Naive thymus-derived CD8-positive, alpha-beta T cell (primary cell): ENCODE data around the gene CLK1. TPM values are rescaled to one million over a fixed set of nuclear protein-coding genes. Genes with fewer than 3 reads are reported as not detected.

Experiments used
- ATAC-seq, 2 donors: fragments of 150-1000 bp; cut with Tn5 transposase in 1 of 2; sonication (Bioruptor Pico), chemical (Tn5 transposase) in 1 of 2; 1 replicate in 1 of 2; 2 replicates in 1 of 2; pipeline ENCODE4 v1.10.0; 2021; ENCODE audit warnings: mild to moderate bottlenecking in 2 of 2, moderate library complexity in 2 of 2
- POLR2A ChIA-PET: fragments of 350-600 bp; sonication (Branson Sonifier 250); formaldehyde crosslinking; loops from one replicate; lab custom pipeline; 2021; ENCODE audit warnings: antibody characterized with exemption; lab: Charles Lee
- DNase-seq, 10 donors: peaks; one replicate each; pipeline versions ENCODE4 v3.0.0 to v3.0.0-alpha.2; 2020 to 2022
- H3K27ac Mint-ChIP-seq, 10 donors: one replicate each; pipeline ENCODE4 v1.8.0; 2020 to 2022; ENCODE audit warnings: mild to moderate bottlenecking in 10 of 10, mixed read lengths in 10 of 10, moderate library complexity in 4 of 10, inconsistent platforms in 1 of 10
- H3K27me3 Mint-ChIP-seq, 5 donors: one replicate each; pipeline ENCODE4 v1.8.0; 2021 to 2022; ENCODE audit warnings: mixed read lengths in 5 of 5
- H3K36me3 Mint-ChIP-seq, 3 donors: one replicate each; pipeline ENCODE4 v1.8.0; 2020 to 2022; ENCODE audit warnings: mixed read lengths in 3 of 3, mild to moderate bottlenecking in 2 of 3, inconsistent platforms in 1 of 3
- H3K4me1 Mint-ChIP-seq, 4 donors: one replicate each; pipeline ENCODE4 v1.8.0; 2021 to 2022; ENCODE audit warnings: mixed read lengths in 4 of 4
- H3K4me3 Mint-ChIP-seq, 10 donors: one replicate each; pipeline ENCODE4 v1.8.0; 2020 to 2022; ENCODE audit warnings: mild to moderate bottlenecking in 10 of 10, mixed read lengths in 10 of 10, moderate library complexity in 6 of 10, inconsistent platforms in 1 of 10
- H3K9me3 Mint-ChIP-seq, 9 donors: one replicate each; pipeline ENCODE4 v1.8.0; 2020 to 2022; ENCODE audit warnings: mixed read lengths in 9 of 9, mild to moderate bottlenecking in 3 of 9, inconsistent platforms in 1 of 9, moderate library complexity in 1 of 9
- polyA plus RNA-seq, 3 donors: library from polyadenylated mRNA; unstranded; fragments of 300-500 nt; fragmentation: Illumina TruSeq; gene quantifications; one replicate each; pipeline ENCODE4 v1.2.3, GENCODE V29; 2021
- total RNA-seq, 8 experiments: library from RNA in 2 of 8; stranded (reverse) in 2 of 8; gene quantifications; one replicate each; pipeline ENCODE4 v1.2.3 and lab custom pipeline; 2021 to 2026

CLK1 gene
- total and polyA plus RNA-seq, 5 experiments from 2014 or later, result 13.6 to 356 (median 45.3) TPM

DNA sequence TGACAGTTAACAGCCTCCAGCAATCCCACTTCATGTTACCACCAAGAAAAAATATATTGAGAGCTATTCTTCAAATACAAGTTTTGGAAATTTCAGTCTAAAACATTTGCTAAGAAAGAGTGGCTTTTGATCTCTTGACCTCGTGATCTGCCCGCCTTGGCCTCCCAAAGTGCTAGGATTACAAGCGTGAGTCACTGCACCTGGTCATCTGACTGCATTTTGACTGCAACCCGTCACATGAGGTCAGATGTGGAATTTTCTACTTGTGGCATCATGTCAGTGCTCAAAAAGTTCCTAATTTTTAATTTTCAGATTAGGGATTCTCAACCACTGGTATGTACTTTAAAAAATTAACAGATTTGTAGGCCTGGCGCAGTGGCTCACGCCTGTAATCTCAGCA is 9.1 kb upstream of the CLK1 start:
- Mint-ChIP-seq H3K9me3 (no peaks in the 10 kb centered on the region), H3K4me1 (peaks cover 0 to 9% (median 4%) of the 10 kb centered on the region in 4 donors), H3K27ac (peak overlapping the region in 3 of 10 donors; percentile 29 to 53 (median 52)), H3K4me3 (no peak overlapping the region), H3K36me3 (peaks cover 0 to 71% (median 10%) of the 10 kb centered on the region in 3 donors), H3K27me3 (no peaks in the 10 kb centered on the region)
- POLR2A ChIA-PET, result no interaction called here
- DNase-seq (no peak), ATAC-seq (no peak)

DNA sequence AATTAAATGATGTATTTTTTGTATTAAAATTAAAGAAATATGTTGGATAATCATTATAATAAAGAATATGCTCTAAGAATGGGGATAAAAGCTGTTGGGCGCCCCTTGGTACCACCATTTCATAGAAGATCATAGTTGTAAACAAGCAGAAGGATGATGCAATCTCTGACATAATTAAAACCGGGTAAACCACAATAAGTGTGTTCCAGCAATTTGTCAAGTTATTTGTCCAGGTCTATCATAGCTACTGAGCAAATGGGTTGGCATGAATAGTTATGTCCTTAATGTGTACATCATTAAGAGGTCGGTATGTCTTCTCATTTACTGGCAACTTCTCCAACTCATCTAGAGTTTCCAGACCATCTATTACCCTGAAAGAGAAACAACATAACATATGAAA is 6.7 kb upstream of the CLK1 start:
- DNase-seq (no peak), ATAC-seq (no peak)
- peak overlapping the region in 1 of 10 donors; percentile 54 for H3K27ac Mint-ChIP-seq
- no peaks in the 10 kb centered on the region for H3K9me3 Mint-ChIP-seq
- POLR2A ChIA-PET, result no interaction called here
- H3K4me1 Mint-ChIP-seq, result peaks cover 0 to 19% (median 8%) of the 10 kb centered on the region in 4 donors
- peaks cover 0 to 52% (median 10%) of the 10 kb centered on the region in 3 donors for H3K36me3 Mint-ChIP-seq
- no peak overlapping the region for H3K4me3 Mint-ChIP-seq
- no peaks in the 10 kb centered on the region for H3K27me3 Mint-ChIP-seq

DNA sequence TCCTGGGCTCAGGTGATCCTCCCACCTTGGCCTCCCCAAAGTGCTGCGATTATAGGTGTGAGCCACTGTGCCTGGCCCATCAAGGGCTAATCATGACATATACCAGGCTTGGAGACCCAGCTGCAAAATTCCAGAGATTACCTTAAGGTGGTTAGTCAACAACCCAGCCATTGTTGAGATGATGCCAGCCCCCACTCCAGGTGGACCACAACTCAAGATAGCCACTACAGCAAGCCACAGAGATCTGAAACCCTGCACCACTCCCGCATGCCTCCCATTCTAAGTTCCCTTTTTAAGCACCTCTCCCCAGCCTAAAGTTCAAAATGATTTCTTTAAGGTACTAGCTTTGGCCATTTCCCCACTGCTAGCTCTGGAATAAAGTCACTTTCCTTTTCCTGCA is 4.6 kb upstream of the CLK1 start:
- Mint-ChIP-seq H3K4me3 (peak overlapping the region in 3 of 10 donors; percentile 5 to 71 (median 7)), H3K9me3 (peaks cover 0 to under 1% (median 0%) of the 10 kb centered on the region in 9 donors), H3K27me3 (no peaks in the 10 kb centered on the region), H3K36me3 (peaks cover under 1 to 35% (median 4%) of the 10 kb centered on the region in 3 donors), H3K4me1 (peaks cover 3 to 27% (median 17%) of the 10 kb centered on the region in 4 donors), H3K27ac (peak overlapping the region in 6 of 10 donors; percentile 20 to 91 (median 64))
- POLR2A ChIA-PET, result interaction anchor here (0.6 to 1.2 kb wide), 4 partner anchors 14 to 248 kb away, joined by 3 to 5 read pairs (median 4); partner anchors contain the start of genes CFLAR, NIF3L1 and PPIL3
- ATAC-seq (no peak), DNase-seq (no peak)

DNA sequence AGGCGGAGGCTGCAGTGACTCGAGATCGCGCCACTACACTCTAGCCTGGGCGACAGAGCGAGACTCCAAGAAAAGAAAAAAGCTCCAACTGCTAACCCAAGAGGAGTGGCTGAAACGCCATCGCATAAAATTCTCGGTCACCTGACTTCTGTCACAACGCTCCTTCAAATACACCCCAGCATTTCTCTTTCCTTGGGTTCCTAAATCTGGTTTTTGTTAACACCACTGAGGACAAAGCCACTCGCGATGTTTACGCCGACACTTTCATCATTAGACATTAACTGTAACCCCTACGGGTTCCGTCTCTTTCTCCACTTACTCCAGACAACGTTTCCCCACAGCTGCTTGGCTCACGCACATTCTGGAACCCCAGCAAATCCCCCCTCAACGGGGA is 679 bp downstream of the CLK1 start:
- peak; percentile 2 to 16 for ATAC-seq
- Mint-ChIP-seq H3K36me3 (peaks cover 25 to 48% (median 42%) of the 10 kb centered on the region in 3 donors), H3K9me3 (peaks cover 0 to 3% (median 0%) of the 10 kb centered on the region in 9 donors), H3K27me3 (no peaks in the 10 kb centered on the region), H3K4me1 (peaks cover 23 to 55% (median 48%) of the 10 kb centered on the region in 4 donors), H3K27ac (peak overlapping the region; percentile 90 to 100 (median 99)), H3K4me3 (peak overlapping the region; percentile 85 to 100 (median 95))
- POLR2A ChIA-PET, result interaction anchor here (0.6 to 3.6 kb wide), 49 partner anchors 9 to 1403 kb away, joined by 3 to 140 read pairs (median 6); partner anchors contain the start of genes ALS2, BZW1, CASP8 and CFLAR
- DNase-seq, result peak in 3 of 10 donors; percentile 30 to 66 (median 43)

DNA sequence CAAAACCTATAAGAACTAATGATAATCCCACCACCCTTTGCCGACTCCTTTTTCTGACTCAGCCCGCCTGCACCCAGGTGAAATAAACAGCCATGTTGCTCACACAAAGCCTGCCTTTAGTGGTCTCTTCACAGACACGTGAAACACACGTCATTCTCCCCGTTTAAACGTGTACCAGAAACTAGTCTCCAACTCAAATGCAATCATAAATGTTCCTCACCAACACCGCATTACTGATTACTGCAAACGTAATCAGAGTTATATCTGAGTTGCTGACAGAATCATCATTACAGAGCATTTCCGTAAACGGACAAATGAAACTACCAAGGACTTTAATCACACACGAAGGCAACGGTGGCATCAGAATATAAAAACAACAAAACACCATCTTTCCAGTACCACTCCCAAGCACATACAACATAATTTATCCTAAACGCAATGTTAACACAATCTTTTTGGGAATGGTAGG is 1.9 kb downstream of the CLK1 start:
- peaks cover 30 to 64% (median 58%) of the 10 kb centered on the region in 4 donors for H3K4me1 Mint-ChIP-seq
- peaks cover 27 to 60% (median 54%) of the 10 kb centered on the region in 3 donors for H3K36me3 Mint-ChIP-seq
- H3K27ac Mint-ChIP-seq, result peak overlapping the region; percentile 90 to 100 (median 99)
- DNase-seq (peak in 9 of 10 donors; percentile 36 to 83 (median 69)), ATAC-seq (peak; percentile 28 to 56)
- no peaks in the 10 kb centered on the region for H3K27me3 Mint-ChIP-seq
- H3K9me3 Mint-ChIP-seq, result peaks cover 0 to 3% (median 0%) of the 10 kb centered on the region in 9 donors
- POLR2A ChIA-PET, result interaction anchor here (1.7 to 3.6 kb wide), 5 partner anchors 8 to 149 kb away, joined by 5 to 140 read pairs (median 48); partner anchors contain the start of genes BZW1, NIF3L1 and PPIL3
- peak overlapping the region; percentile 85 to 100 (median 95) for H3K4me3 Mint-ChIP-seq

DNA sequence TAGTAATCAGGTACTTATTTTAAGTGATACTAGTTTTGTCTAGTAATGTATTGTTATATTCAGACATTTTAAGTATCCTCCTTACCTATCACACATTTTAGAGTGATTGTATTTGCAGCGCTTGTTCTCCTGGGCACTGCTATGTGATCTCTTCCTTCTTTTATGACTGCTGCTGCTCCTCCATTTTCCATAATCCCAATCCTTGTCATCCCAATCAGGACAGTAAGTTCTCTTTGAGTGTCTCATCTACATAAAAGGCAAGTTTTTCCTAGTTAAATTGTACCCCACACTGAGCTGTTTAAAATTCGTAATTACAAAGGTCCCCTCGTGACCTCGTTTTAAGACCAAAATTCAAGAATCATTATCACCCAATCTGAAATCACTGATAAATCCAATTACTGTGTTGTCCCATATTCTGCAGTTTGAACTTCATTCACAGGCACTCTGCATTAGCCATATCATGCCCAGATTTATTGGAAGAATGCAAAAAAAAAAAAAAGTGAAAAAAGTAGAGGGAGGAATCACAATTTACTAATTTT is 2.8 kb downstream of the CLK1 start:
- Mint-ChIP-seq H3K4me1 (peaks cover 34 to 66% (median 63%) of the 10 kb centered on the region in 4 donors), H3K27me3 (no peaks in the 10 kb centered on the region), H3K36me3 (peaks cover 30 to 68% (median 63%) of the 10 kb centered on the region in 3 donors), H3K4me3 (peak overlapping the region; percentile 85 to 100 (median 95)), H3K9me3 (peaks cover 0 to 3% (median 0%) of the 10 kb centered on the region in 9 donors), H3K27ac (peak overlapping the region; percentile 90 to 100 (median 99))
- POLR2A ChIA-PET, result interaction anchor here (0.7 to 1.9 kb wide), 4 partner anchors 12 to 51 kb away, joined by 3 to 6 read pairs (median 5); partner anchors contain the start of genes BZW1, NIF3L1 and PPIL3
- DNase-seq (no peak), ATAC-seq (no peak)

DNA sequence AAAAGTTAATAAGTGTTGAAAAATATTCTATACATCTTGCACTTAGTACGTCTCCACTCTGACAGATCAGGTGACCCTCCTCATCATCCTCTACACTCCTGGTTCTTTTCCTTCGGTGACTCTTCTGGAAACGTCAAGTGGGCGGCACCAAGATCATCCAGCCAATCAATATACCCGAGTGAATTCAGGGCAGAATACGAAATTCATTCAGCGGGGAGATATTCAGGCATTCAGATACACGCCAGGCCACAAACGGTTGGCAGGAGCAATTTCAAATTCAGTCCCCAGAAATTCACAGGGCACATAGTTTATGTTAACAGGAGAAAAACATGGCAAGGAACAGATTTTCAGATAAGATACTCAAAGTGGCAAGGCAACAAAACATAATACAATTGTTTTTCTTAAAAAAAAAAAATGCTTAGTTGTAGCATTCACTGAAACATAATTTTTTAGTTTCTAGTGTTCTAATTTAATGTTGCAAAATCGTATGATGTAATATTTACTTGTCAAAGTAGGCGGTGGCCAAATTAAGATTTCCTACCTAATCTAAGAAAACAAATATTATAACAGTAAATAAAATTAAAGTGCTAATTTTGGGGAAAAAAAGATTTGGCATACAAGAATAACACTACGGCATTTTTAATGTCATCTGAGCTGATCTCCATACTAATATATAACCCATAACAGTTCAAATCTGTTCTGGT is 4.2 kb downstream of the CLK1 start:
- peaks cover 30 to 82% (median 68%) of the 10 kb centered on the region in 3 donors for H3K36me3 Mint-ChIP-seq
- H3K9me3 Mint-ChIP-seq, result peaks cover 0 to 3% (median 0%) of the 10 kb centered on the region in 9 donors
- H3K27me3 Mint-ChIP-seq, result no peaks in the 10 kb centered on the region
- POLR2A ChIA-PET, result interaction anchor here (0.5 to 1.9 kb wide), 7 partner anchors 10 to 256 kb away, joined by 4 to 8 read pairs (median 6); partner anchors contain the start of gene CFLAR
- H3K4me1 Mint-ChIP-seq, result peaks cover 36 to 68% (median 66%) of the 10 kb centered on the region in 4 donors
- H3K27ac Mint-ChIP-seq, result peak overlapping the region; percentile 57 to 91 (median 80)
- peak overlapping the region; percentile 75 to 100 (median 95) for H3K4me3 Mint-ChIP-seq
- ATAC-seq (no peak), DNase-seq (peak in 2 of 10 donors; percentile 25 to 44)

DNA sequence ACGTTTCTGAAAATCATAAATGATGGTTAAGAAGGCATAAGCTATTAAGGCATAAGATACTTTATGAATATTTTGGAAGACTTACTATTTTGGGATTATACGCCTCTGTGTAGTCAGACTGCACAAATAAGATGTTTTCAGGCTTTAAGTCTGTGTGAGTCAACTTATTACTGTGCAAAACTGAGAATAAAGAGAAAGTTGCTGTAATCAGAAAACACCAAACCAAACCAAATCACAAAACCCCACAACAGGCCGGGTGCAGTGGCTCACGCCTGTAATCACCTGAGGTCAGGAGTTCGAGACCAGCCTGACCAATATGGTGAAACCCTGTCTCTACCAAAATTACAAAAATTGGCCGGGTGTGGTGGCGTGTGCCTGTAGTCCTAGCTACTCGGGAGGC is 7.7 kb downstream of the CLK1 start:
- no peaks in the 10 kb centered on the region for H3K9me3 Mint-ChIP-seq
- no peak for DNase-seq
- no peak for ATAC-seq
- peaks cover 18 to 96% (median 69%) of the 10 kb centered on the region in 3 donors for H3K36me3 Mint-ChIP-seq
- peak overlapping the region in 1 of 10 donors; percentile 48 for H3K4me3 Mint-ChIP-seq
- H3K27ac Mint-ChIP-seq, result peak overlapping the region in 8 of 10 donors; percentile 7 to 91 (median 47)
- peaks cover 31 to 62% (median 56%) of the 10 kb centered on the region in 4 donors for H3K4me1 Mint-ChIP-seq
- no peaks in the 10 kb centered on the region for H3K27me3 Mint-ChIP-seq
- POLR2A ChIA-PET, result no interaction called here

DNA sequence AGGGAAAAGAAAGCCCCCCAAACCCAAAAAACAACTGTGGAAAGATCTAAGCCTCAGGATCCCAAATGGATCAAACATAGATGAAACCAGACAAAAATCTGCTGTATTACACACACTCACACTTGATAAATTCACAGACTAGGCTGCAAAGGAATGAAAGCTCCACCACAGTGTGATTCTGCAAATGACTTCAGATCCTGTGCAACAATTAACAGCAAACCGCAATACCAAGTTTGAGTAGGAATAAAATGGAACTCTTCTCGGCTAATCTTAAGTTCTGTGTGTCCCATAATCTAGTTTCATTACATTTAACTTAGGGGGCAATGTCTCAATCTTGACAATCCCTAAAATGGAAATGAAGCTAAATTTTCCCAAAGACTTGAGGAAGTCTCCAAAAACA is 11.9 kb downstream of the CLK1 start:
- Mint-ChIP-seq H3K9me3 (no peaks in the 10 kb centered on the region), H3K36me3 (peaks cover 12 to 74% (median 52%) of the 10 kb centered on the region in 3 donors), H3K4me3 (peak overlapping the region in 1 of 10 donors; percentile 41), H3K27me3 (no peaks in the 10 kb centered on the region), H3K27ac (peak overlapping the region in 7 of 10 donors; percentile 15 to 80 (median 70)), H3K4me1 (peaks cover 13 to 28% (median 21%) of the 10 kb centered on the region in 4 donors)
- DNase-seq (no peak), ATAC-seq (no peak)
- POLR2A ChIA-PET, result interaction anchor here (1.0 to 2.1 kb wide), 3 partner anchors 11 to 38 kb away, joined by 3 to 12 read pairs (median 4); partner anchors contain the start of gene CLK1

DNA sequence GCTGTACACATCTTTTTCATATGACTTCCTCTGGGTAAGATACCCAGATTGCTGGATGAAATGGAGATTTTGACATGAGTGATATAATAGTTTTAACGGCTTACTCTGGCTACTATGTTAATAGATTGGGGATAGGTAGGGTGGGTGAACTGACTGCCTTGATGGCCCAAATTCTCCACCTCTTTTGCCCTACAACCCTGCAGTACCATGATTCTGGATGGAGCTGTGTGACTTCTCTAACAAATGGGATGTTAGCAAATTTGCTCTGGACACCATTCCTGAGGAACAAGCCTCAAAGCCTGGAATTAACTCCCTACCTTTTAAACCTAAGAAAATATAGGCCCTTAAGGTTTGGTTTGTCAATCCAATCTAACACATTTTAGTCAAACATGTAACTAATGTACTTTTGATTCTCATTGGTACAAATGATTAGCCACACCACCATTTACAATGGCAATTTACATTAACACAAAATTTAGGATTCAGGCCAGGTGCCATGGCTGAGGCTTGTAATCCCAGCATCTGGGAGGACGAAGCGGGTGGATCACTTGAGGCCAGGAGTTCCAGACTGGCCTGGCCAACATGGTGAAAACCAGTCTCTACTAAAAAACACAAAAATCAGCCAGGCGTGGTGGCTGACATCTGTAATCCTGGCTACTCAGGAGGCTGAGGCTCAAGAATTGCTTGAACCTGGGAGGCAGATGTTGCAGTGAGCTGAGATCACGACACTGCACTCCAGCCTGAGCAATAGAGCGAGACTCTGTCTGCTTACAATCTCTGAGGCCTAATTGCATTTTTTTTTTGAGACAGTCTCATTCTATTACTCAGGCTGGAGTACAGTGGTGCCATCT is 12.8 kb downstream of the CLK1 start:
- Mint-ChIP-seq H3K36me3 (peaks cover 8 to 64% (median 42%) of the 10 kb centered on the region in 3 donors), H3K9me3 (no peaks in the 10 kb centered on the region), H3K27me3 (no peaks in the 10 kb centered on the region), H3K27ac (peak overlapping the region in 9 of 10 donors; percentile 0 to 81 (median 62)), H3K4me1 (peaks cover 9 to 18% (median 12%) of the 10 kb centered on the region in 4 donors), H3K4me3 (peak overlapping the region in 2 of 10 donors; percentile 20 to 41)
- peak; percentile 3 to 15 for ATAC-seq
- POLR2A ChIA-PET, result interaction anchor here (0.6 to 2.1 kb wide), 3 partner anchors 12 to 40 kb away, joined by 3 to 12 read pairs (median 4); partner anchors contain the start of genes BZW1 and CLK1
- DNase-seq, result no peak
